T-helper 2 cell treated with Interferon-gamma antibody and Interleukin-4, amounts not matched to agents 5 μg/mL and 100 μg/mL, for 36 hours (primary cell): ENCODE results near the gene NADK2.
"Not testable (repeated sequence)": the region's sequence is repeated elsewhere in the genome, so short reads cannot be mapped to it uniquely, and the experiment has no call there.

Source experiments
- DNase-seq: peaks from one replicate; pipeline ENCODE4 v3.0.0; 2021; ENCODE audit warnings: low spot score
- H3K27ac Mint-ChIP-seq: one replicate; pipeline ENCODE4 v1.8.0; 2021; ENCODE audit warnings: mild to moderate bottlenecking, mixed read lengths
- H3K27me3 Mint-ChIP-seq: one replicate; pipeline ENCODE4 v1.8.0; 2021; ENCODE audit warnings: low read depth, mixed read lengths
- H3K36me3 Mint-ChIP-seq: one replicate; pipeline ENCODE4 v1.8.0; 2021; ENCODE audit warnings: low read depth, mixed read lengths
- H3K4me1 Mint-ChIP-seq: one replicate; pipeline ENCODE4 v1.8.0; 2021; ENCODE audit warnings: low read depth, mixed read lengths
- H3K4me3 Mint-ChIP-seq: one replicate; pipeline ENCODE4 v1.8.0; 2022; ENCODE audit warnings: mild to moderate bottlenecking, moderate library complexity, mixed read lengths
- H3K9me3 Mint-ChIP-seq: one replicate; pipeline ENCODE4 v1.8.0; 2021; ENCODE audit warnings: mixed read lengths

The NADK2 gene, protein sequence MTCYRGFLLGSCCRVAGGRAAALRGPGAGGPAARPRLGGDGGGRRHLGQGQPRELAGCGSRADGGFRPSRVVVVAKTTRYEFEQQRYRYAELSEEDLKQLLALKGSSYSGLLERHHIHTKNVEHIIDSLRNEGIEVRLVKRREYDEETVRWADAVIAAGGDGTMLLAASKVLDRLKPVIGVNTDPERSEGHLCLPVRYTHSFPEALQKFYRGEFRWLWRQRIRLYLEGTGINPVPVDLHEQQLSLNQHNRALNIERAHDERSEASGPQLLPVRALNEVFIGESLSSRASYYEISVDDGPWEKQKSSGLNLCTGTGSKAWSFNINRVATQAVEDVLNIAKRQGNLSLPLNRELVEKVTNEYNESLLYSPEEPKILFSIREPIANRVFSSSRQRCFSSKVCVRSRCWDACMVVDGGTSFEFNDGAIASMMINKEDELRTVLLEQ

DNA sequence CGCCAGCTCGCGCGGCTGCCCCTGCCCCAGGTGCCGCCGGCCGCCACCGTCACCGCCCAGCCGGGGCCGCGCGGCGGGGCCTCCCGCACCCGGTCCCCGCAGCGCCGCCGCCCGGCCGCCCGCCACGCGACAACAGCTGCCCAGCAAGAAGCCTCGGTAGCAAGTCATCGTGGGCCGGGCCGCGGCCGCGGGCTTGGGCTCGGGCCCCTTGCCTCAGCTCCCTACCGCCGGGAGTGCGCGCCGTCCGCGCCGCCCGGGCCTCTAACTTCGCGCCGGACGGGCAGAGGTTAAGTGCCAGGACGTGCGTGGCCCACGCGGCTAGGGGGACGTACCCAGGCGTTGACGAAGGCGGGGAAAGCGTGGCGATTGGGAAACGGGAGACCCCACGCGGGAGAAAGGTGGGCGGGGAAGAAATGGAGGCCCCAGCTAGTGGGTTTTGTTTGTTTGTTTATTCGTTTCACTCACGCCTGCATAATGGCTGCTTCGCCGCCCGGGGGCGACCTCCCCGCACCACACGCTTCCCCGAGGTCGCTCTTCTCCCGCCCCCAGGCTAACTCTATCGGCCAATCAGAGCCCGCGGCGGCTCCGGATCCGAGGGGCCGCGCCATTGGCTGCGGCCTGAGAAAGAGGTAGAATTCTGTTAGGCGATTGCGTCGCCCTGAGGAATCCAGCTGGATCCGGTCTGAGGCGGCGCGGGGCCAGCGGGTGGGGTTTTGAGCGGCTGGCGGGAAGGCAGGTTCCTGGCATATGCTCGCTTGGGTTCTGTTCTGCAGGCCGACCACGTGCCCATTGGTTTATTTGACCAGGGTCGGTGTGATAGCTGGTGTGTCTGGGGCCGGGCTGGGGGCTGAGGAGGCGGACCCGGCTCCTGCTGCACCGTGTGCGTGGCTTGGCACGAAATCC lies at the start of gene NADK2:
Gene NADK2, minus strand, starts transcription at position 295 of the 903 bp plus-strand sequence. Its CDS starts 127 bp downstream, at position 168.
- Mint-ChIP-seq H3K9me3 (no peaks in the 10 kb centered on the region), H3K4me3 (peak within 1 kb of the TSS; percentile 89)

DNA sequence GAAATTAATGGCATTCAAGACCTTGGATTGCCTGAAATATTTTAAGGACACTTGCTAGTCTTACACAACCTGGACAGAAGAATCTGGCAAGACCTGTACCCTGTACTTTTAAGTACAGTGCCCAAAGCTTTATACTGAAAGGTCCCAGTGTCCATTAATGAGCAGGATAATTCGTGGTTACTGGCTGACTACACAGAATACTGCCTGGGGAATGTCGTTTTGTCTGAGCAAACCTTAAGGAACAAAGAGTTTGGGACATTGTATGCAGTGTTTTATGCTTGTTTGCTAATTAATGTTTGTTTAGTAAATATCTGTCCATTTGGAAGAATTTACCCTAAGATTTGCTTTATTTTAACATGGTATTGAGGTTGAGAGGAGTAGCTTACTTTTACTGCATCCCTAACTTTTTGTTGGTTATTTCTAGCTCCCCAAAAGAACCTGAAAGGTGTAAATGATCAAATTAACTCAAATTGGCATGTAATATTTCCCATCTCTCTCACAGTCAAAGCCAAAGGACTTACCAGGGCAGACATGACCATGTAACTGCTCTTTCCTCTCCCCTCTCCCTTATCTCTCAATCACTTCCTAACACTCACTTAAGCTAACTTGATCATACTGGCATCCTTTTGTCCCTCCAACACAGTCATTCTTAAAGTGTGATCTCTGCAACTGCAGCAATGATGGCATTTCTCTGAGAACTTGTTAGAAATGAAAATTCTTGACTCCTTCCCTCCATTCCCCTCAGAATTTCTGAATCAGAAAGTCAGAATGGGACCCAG lies 44.3 kb upstream of the NADK2 start:
- DNase-seq = no peak
- Mint-ChIP-seq H3K27ac (no peak overlapping the region), H3K4me1 (no peaks in the 10 kb centered on the region), H3K4me3 (no peak overlapping the region), H3K9me3 (no peaks in the 10 kb centered on the region), H3K27me3 (peaks cover 13% of the 10 kb centered on the region), H3K36me3 (no peaks in the 10 kb centered on the region)

More for the DNA sequence above, at the start of gene NADK2:
- DNase-seq = peak; percentile 94
- H3K36me3 Mint-ChIP-seq = no peaks in the 10 kb centered on the region
- H3K27me3 Mint-ChIP-seq = peaks cover 14% of the 10 kb centered on the region
- peaks cover 29% of the 10 kb centered on the region for H3K4me1 Mint-ChIP-seq
- H3K27ac Mint-ChIP-seq = peak within 1 kb of the TSS; percentile 96

DNA sequence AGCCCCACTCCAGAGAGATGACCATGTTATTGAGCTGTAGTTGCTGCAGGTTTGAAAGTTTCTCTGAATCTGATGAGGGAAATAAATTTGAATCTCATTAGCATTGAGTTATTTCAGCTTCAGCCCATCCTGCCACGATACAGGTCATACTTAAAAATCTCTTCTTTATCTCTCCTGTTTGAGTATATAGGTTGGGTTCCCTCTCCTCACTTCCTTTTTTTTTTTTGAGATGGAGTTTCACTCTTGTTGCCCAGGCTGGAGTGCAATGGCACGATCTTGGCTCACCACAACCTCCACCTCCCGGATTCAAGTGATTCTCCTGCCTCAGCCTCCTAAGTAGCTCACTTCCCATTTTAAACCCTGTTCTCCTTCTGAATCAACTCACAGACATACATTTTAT lies 42.0 kb upstream of the NADK2 start:
- H3K27me3 Mint-ChIP-seq = peaks cover 16% of the 10 kb centered on the region
- H3K4me3 Mint-ChIP-seq, DNase-seq, H3K9me3 Mint-ChIP-seq, H3K4me1 Mint-ChIP-seq, H3K27ac Mint-ChIP-seq, H3K36me3 Mint-ChIP-seq: not testable (repeated sequence)

DNA sequence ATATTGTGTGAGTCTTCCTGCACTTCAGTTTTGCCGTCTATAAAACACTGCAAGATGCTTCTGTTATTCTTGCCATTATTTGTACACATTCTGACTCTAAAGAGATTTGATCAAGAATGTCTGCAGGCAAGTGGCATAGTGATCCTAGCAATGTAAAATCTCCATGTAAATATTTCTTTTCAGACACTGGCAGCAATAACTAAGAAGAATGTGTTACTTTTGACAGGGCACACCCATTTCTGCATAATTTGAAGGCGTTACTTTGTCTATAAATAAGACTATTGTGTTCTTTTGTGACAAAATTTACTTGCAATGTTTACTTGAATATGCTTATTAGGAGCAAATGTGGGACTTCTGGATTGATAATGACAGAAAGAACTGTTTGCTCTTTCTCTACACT lies 39.9 kb upstream of the NADK2 start:
- Mint-ChIP-seq H3K9me3 (no peaks in the 10 kb centered on the region), H3K27me3 (peaks cover 16% of the 10 kb centered on the region), H3K4me3 (no peak overlapping the region)

DNA sequence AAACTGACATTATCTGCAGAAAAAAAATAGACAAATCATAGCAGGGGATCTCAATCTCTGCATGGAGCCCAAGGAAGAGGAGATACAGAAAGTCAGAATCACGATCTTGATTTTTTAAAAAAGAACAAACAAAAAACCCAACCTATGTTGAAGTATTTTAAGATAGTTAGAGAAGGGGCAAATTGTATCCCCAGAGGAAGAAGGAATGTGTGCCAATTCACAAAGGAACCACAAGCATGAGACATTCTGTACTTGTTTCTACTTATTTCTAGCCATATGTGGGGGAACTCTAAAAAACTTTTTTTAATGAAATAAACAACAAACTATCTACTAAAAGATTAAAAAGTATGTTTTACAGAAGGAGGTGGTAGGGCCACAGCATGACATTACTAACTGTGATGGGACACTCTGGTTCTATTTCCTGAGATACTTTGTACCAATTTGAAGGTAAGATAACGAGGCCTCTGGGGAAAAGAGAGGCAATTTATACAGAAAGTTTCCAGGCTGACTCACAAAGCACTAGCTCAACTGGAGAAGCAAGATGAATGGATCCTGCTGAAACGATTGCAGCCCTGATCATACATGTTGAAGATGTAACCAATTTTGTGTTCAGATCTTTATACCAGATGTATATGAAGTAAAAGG lies 37.5 kb upstream of the NADK2 start:
- Mint-ChIP-seq H3K9me3 (no peaks in the 10 kb centered on the region), H3K27me3 (peaks cover 16% of the 10 kb centered on the region), H3K27ac (no peak overlapping the region), H3K36me3 (no peaks in the 10 kb centered on the region), H3K4me3 (no peak overlapping the region), H3K4me1 (no peaks in the 10 kb centered on the region)
- no peak for DNase-seq

More for the DNA sequence above, 39.9 kb upstream of the NADK2 start:
- no peaks in the 10 kb centered on the region for H3K36me3 Mint-ChIP-seq
- no peaks in the 10 kb centered on the region for H3K4me1 Mint-ChIP-seq
- no peak overlapping the region for H3K27ac Mint-ChIP-seq
- DNase-seq = no peak

DNA sequence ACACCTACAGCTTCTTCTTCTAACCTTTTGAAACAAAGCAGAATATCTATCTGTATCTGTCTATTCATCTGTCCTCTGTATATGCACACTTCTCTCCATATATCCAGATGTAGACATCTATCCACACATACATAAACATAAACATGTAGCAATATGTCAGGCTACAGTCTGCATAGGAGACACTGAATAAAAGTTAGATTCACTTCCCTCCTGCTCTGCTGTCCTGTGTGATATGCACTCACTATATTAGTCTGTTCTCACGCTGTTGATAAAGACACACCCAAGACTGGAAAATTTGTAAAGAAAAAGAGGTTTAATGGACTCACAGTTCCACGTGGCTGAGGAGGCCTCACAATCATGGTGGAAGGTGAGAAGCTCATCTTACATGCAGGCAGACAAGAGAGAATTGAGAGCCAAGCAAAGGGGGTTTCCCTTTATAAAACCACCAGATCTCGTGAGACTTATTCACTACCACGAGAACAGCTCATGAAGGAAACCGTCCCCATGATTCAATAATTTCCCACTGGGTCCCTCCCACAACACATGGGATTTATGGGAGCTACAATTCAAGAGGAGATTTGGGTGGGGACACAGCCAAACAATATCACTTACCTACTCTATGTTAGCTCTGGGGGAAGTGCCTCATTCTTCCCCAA lies 35.9 kb upstream of the NADK2 start:
- no peak overlapping the region for H3K27ac Mint-ChIP-seq
- H3K9me3 Mint-ChIP-seq = no peaks in the 10 kb centered on the region
- no peak overlapping the region for H3K4me3 Mint-ChIP-seq
- no peaks in the 10 kb centered on the region for H3K36me3 Mint-ChIP-seq
- no peaks in the 10 kb centered on the region for H3K4me1 Mint-ChIP-seq
- DNase-seq = no peak
- peaks cover 13% of the 10 kb centered on the region for H3K27me3 Mint-ChIP-seq

DNA sequence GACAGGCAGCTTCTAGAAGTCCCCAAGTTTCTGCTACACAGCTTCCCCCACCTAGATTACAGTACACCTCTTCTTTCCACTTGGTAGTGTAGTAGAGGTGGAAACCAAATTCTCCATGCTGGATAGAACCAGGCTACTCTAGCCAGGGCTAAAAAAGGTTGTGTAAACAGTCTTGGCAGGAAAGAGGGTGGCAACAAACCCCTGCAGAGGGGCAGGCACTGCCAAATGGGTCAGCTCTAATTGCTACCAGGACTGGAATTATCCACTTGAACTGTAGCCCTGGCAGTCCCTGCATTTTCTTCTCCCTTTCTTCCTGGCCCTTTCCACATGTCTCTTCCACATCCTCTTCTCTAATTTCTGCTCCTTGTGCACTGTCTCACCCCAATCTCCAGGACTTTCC lies 35.1 kb upstream of the NADK2 start:
- no peak overlapping the region for H3K4me3 Mint-ChIP-seq
- H3K4me1 Mint-ChIP-seq = no peaks in the 10 kb centered on the region
- H3K27ac Mint-ChIP-seq = no peak overlapping the region
- no peak for DNase-seq
- peaks cover 13% of the 10 kb centered on the region for H3K27me3 Mint-ChIP-seq
- no peaks in the 10 kb centered on the region for H3K9me3 Mint-ChIP-seq
- no peaks in the 10 kb centered on the region for H3K36me3 Mint-ChIP-seq

DNA sequence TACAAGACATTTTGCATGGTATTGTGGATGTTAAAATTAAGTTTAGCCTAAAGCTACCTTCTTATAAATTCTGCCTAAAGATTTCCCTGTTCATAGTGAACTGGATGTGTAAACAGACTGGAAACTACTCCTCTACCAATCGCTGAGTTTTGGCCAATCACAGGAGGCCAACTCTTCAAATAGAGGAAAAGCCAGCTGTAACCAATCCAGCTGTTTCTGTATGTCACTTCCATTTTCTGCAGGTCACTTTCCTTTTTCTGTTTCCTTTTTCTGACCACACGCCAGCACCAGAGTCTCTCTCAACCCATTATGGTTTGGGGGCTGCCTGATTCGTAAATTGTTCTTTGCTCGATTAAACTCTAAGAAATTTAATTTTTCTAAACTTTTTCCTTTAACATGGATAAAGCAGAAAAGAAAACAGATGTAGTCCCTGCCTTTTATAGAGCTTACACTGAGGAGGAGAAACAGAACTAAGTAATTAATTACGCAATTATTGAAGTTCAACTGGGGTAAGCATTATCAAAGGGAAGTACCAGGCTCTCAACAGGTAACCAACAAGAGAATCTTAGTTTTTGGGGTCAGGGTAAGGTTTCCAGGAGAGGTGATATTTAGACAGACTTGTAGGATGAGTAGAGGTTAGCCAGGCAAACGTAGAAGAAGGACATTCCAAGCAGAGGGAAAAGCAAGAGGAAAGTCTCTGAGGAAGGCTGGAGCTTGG lies 32.2 kb upstream of the NADK2 start:
- Mint-ChIP-seq H3K4me1 (no peaks in the 10 kb centered on the region), H3K27ac (no peak overlapping the region), H3K36me3 (no peaks in the 10 kb centered on the region), H3K27me3 (peaks cover 14% of the 10 kb centered on the region), H3K4me3 (no peak overlapping the region), H3K9me3 (no peaks in the 10 kb centered on the region)
- no peak for DNase-seq

DNA sequence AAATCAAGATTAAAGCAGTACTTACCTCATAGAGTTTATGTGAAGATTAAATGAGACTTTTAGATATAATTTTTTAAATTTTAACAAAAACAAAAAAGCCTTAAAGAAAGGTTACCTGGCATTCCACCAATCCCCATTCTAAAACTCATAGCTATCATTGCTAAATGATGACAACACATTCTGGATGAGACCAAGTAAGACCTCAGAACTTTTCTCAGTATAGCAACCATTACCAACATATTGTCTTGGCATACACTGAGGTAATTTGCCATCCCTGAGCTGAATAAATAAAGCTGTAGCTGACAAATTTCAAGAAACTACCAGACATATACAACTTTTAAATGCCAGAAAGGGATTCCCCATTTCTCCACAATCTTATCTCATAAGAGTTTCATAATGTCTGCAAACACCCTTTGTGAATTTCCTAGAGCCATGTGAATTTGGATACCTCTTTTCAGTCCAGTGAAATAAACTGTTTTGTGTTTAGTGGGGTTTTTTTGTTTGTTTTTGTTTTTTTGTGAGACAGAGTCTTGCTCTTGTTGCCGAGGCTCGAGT lies 30.5 kb upstream of the NADK2 start:
- Mint-ChIP-seq H3K4me1 (no peaks in the 10 kb centered on the region), H3K9me3 (no peaks in the 10 kb centered on the region), H3K4me3 (no peak overlapping the region), H3K27me3 (peaks cover 14% of the 10 kb centered on the region), H3K36me3 (no peaks in the 10 kb centered on the region), H3K27ac (no peak overlapping the region)
- DNase-seq = no peak

DNA sequence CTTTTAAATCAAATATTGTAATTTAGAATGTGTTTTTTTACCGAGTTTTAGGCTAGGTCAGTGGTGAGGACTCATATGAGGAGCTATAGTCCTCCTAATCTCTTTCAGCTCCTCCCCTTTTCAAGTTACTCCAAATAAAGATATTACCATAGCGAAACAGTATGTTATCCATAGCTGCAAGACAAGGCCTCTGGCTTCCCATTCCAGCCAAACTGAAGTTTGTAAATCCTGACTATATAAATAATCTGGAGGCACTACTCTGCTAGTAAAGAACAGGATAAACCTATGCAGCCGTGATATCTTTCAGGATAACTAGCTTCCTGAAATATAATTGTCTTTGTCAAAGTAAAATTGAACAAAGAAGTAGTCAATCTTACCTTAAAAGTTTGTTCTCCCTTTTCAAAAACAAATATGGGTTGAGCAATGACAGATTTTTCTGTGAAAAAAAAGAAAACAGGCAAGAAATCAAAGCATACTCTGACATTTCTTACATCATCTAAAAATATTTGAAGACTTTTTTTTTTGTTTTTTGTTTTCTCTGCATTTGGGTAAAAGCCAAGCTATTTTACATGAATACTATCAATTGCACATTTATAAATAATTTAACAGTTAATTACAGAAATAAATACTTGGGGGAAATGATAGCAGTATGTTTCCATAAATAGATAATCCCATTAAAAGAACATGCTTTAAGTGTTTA lies 29.3 kb upstream of the NADK2 start:
- Mint-ChIP-seq H3K27me3 (peaks cover 12% of the 10 kb centered on the region), H3K36me3 (no peaks in the 10 kb centered on the region), H3K4me3 (no peak overlapping the region), H3K4me1 (no peaks in the 10 kb centered on the region), H3K27ac (no peak overlapping the region), H3K9me3 (no peaks in the 10 kb centered on the region)
- no peak for DNase-seq

DNA sequence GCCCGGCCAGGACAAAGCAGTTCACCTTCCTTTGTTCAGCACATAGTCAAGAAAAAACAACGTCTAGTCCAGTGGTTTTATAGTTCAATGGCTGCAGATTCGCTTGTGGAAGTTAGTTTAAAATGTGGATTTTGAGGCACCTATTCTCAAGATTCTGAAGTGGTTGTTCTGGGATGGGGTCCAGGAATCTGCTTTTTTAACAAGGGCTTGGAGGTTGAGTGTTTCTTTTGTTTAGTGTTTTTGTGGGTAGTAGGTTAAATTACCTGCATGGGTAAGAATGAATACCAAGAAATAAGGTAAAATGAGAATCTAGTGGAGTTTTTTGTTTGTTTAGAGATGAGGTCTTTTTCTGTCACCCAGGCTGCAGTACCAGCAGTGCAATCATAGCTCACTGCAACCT lies 28.4 kb upstream of the NADK2 start:
- H3K27ac Mint-ChIP-seq = no peak overlapping the region

DNA sequence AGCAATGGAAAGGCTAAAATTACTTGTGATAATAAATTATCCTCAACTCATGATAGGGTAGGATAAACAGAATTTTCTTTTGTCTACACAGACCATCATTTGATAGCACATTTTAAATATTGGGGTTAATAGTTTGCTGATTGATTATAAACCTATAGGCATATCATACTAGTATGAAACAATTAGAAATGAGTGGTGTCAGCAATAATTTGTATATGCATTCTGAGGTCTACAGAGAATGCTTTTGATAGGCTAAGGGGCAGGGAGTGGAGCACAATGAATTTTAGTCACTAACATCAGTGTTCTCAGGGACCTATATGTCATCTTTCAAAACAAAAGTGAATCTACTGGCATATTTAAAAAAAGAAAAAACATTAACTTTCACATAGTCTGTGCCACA lies 27.8 kb upstream of the NADK2 start:
- Mint-ChIP-seq H3K27ac (no peak overlapping the region), H3K4me1 (no peaks in the 10 kb centered on the region), H3K4me3 (no peak overlapping the region), H3K27me3 (peaks cover 11% of the 10 kb centered on the region), H3K36me3 (no peaks in the 10 kb centered on the region), H3K9me3 (no peaks in the 10 kb centered on the region)
- DNase-seq = no peak

More for the DNA sequence above, 28.4 kb upstream of the NADK2 start:
- Mint-ChIP-seq H3K9me3 (no peaks in the 10 kb centered on the region), H3K4me1 (no peaks in the 10 kb centered on the region), H3K4me3 (no peak overlapping the region), H3K36me3 (no peaks in the 10 kb centered on the region), H3K27me3 (peaks cover 12% of the 10 kb centered on the region)
- no peak for DNase-seq
